Measurements from ENCODE around the gene DOK7.

DOK7 gene

DNA sequence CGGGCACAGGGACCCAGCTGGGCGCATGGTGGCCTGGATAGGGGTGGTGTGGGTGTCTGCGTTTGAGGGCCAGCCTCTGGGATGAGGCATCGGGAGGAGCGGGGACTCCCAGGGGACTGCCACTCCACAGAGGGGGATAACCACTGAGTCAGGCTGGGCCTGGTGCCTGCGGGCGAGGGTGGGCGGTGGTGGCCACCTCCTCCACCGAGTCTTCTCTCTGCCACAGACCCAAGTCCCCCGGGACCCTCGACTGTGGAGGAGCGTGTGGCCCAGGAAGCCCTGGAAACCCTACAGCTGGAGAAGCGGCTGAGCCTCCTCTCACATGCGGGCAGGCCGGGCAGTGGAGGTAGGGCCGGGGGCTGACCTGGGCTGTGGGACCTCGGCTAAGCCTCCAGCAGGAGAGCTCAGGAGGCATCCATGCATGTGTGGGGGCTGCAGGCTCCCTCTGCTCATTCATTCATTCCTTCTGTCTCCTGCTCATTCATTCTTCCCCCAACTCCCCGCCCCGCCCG is 26.4 kb downstream of the DOK7 start:
- peak in 2 of 3 experiments; percentile 32 to 36 for DNase-seq

DNA sequence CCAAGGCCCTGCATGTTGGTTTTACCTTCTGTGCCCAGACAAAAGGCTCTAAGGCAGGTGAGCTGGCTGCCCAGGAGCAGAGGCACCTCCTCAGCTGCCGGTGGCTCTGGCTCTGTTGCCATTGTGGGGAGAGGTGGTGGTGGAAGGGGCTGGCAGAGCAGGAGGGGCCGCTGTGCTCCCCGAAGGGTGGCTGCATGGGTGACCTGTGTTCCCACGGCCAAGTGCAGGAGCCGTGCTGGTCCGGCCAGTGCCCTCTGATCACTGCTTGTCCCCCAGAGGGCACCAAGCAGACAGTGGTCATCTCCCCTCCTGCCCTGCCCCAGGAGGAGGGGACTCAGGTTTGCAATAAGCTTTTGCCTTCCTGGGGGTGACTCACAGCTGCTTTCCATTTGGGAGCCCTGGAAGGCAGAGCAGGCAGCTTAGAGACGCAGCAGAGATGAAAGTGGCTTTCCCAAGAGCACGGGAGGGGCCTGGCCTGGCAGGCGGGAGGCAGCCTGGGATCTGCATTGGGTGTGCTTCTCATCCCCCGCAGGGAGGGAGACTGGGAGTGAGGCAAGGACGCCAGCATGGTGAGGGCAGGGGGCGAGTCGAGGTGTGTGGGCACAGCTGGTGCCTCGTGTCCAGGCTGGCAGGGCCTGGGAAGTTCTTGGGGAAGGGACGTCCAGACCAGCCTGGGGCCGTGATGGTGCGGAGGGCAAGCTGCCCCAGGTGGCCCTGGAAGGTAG is 28.7 kb downstream of the DOK7 start:
- peak in 2 of 3 experiments; percentile 48 to 71 for DNase-seq

DNA sequence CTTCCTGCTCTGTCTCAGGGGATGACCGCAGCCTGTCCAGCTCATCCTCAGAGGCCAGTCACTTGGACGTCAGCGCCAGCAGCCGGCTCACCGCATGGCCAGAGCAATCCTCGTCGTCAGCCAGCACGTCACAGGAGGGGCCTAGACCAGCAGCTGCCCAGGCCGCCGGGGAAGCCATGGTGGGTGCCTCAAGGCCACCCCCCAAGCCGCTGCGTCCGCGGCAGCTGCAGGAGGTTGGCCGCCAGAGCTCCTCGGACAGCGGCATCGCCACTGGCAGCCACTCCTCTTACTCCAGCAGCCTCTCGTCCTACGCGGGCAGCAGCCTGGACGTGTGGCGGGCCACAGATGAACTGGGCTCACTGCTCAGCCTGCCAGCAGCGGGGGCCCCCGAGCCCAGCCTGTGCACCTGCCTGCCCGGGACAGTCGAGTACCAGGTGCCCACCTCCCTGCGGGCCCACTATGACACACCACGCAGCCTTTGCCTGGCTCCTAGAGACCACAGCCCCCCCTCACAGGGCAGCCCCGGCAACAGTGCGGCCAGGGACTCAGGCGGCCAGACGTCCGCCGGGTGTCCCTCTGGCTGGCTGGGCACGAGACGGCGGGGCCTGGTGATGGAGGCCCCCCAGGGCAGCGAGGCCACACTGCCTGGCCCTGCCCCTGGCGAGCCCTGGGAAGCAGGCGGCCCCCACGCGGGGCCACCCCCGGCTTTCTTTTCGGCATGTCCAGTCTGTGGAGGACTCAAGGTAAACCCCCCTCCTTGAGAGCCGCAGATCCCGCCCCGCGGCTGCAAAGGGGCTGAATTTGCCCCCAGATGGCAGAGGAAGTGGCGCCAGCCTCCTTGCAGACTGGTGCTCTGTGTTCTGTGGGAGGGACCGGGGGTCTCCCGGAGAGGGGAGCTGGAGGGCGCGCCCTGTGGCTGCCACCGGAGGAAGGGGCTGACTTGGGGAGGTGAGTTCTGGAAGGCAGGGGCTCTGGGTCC is 29.9 kb downstream of the DOK7 start:
- DNase-seq, result peak in 2 of 3 experiments; percentile 53 to 58

DNA sequence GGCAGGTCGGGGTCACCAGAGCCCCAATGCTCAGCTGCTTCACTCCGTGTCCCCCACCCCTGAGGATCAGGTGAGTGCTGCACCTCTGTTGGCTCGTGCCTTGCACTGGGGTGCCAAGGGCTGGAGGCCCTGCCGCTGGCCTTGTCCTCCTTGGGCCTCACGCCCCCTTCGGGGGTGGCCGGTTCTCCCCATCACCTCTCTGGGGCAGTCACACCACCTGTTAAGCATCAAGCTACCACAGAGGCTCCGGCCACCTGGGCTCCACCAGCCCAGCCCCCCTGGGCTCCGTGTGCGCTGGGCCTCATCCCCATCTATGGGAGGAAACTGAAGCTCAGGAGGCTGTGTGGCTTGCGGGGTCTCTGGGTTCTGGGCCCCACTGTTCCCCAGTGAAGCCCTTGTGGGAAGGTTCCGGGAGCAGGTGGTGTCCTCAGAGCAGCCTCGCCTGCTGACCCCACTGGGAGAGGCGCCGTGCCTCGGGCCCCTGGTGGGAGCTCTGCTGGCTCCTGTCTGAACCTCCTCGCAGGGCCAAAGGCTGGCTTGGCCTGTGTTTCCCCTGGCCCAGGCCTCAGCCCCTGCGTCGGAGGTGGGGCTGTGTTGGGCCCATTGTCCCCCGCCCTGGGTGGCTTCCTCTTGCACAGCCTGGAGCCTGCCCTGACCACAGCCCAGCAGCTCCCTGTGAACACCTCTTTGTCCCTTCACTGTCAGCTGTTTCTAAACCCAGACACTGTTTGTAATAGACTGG is 30.8 kb downstream of the DOK7 start:
- DNase-seq, result peak in 1 of 3 experiments; percentile 30

DNA sequence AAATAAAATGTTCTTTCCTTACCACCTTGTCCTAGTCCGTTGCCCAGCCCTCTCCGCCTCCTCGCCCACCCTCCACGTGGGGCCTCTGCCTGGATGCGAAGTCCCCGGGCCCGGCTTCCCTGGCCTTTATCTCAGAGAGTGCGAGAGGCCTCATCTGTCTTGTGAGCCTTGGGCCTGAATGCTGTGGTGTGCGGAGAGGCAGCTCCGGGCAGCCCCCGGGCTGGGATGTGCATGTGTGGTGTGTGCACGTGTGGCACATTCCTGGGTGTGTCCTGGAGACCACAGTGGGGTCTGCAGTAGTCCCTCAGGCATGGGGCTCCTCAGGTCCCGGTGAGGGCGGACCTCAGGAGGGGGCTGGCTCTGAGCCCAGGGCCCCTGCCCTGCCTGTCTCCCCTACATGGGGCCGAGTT is 31.4 kb downstream of the DOK7 start:
- DNase-seq, result peak in 1 of 3 experiments; percentile 30

GRCh38 chr4:3495204-3495975 is 32.3 kb downstream of the DOK7 start:
- no peak for DNase-seq

DNA sequence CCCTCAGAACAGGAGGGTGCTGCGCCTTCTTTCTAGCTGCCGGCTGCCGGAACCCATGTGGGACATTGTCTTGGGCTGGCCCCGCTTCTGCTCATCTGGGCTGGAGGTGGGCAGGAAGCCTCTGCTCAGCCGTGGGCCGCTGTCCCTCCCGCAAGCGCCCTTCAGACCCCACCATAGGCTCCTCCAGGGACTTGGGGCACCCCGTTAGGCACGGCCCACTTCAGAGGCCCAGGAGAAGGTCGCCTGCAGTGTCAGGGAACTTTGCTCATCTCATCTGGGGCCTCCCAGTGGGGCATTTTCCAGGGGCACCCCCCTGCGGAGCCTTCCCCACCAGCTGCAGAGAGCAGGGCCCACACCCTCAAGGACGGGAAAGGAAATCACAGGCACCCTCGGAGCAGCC is 32.9 kb downstream of the DOK7 start:
- no peak for DNase-seq

- DNase-seq, result no peak
Observed at GRCh38 chr4:3497095-3497494, 34.0 kb downstream of the DOK7 start.

- DNase-seq, result peak in 1 of 3 experiments; percentile 5
Observed at GRCh38 chr4:3497523-3498389, 34.6 kb downstream of the DOK7 start.

- no peak for DNase-seq
Observed at GRCh38 chr4:3498407-3498806, 35.3 kb downstream of the DOK7 start.

DNA sequence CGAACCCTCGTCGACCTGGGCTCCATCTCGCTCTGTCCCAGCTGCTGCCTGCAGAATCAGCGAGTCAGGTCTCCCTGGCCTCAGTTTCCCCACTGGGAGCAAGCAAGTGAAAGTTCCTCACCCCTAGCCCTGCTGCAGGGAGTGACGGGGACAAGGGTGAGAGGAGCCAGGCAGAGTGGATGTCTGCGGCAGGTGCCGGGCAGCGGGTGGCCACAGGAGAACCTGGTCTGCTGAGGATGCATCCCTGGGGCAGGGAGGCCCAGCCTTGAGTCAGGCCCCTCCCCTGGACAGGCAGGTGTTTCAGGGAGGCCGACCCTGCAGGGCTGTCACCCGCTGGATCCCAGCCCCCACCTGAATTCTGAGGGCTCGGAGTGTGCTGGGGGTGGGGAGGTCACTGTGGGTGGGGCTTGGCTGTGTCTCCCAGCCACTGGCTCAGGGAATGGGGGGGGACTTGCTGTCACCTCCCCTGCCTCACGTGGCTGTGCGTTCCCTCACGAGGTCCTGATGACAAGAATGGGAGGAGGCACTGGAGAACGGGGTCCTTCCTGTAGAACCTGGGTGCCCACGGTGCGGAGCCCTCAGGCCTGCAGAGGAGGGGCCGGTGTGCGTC is 35.9 kb downstream of the DOK7 start:
- DNase-seq, result peak; percentile 69 to 91 (median 87)

- DNase-seq, result no peak
Observed at GRCh38 chr4:3499710-3500109, 36.6 kb downstream of the DOK7 start.

- DNase-seq, result no peak
Observed at GRCh38 chr4:3500111-3500510, 37.0 kb downstream of the DOK7 start.

GRCh38 chr4:3500634-3501101 is 37.6 kb downstream of the DOK7 start:
- no peak for DNase-seq

- no peak for DNase-seq
Observed at GRCh38 chr4:3501126-3501824, 38.2 kb downstream of the DOK7 start.

DNA sequence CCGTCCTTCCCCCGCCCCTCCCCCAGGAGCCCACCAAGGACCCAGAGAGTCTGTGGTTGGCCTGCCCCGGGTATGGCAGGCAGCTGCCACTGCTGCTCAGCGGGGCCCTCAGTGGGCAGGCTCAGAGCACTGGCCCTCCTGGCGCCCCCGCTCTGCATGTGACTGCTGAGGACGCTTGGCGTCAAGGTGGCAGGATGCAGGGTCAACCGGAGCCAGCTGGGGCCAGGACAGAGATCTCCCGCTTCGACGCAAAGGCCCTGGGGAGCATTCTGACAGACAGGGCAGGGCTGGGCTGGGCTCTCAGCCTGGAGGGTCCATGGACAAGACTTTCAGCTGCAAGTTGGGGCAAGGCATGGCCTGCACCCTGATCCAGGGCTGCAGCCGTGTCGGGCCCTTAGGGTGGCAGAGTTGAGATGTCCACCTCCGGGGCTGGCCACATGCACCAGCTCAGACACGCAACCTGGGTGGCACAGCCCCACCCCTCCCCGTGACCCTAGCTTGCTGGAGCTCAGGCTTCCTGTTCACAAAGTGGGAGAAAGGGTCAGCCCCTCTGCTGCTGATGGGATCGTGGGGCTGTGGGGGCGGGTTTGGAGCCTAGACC is 38.8 kb downstream of the DOK7 start:
- no peak for DNase-seq

- no peak for DNase-seq
Observed at GRCh38 chr4:3502941-3503936, 40.1 kb downstream of the DOK7 start.

GRCh38 chr4:3505231-3505630 is 42.1 kb downstream of the DOK7 start:
- no peak for DNase-seq

Measured in NCI-H1417 (cell line).